ENCODE measurements around the gene PRPF4.
A peak's percentile ranks its signal among the peaks of the same experiment; 100 is the strongest.
"Not testable (repeated sequence)": the region's sequence is repeated elsewhere in the genome, so short reads cannot be mapped to it uniquely, and the experiment has no call there.

PRPF4 gene

GRCh38 chr9:113275157-113276131 is at the start of gene PRPF4, which contains the start of gene CDC26:
Gene PRPF4 (plus strand): TSS chr9:113275658. CDS start chr9:113275744, 86 bp downstream.
Gene CDC26 (minus strand): TSS chr9:113275572. CDS start chr9:113272507, 3,065 bp downstream.
- H3K4me2 ChIP-seq (ENCODE audit: low read length), result peak within 1 kb of the TSS; percentile 96

GRCh38 chr9:113227436-113227835 is 48.0 kb upstream of the PRPF4 start:
- Histone ChIP-seq H3K27me3 (ENCODE audit: control insufficient read depth, insufficient read depth, low read length) (no peaks in the 10 kb centered on the region), H3K4me1 (peaks cover 1% of the 10 kb centered on the region), H3K4me2 (ENCODE audit: low read length) (no peak overlapping the region), H3K4me3 (ENCODE audit: low read depth, low read length) (no peak overlapping the region), H3K36me3 (ENCODE audit: control insufficient read depth, insufficient read depth, low read length) (no peaks in the 10 kb centered on the region), H3K79me2 (no peaks in the 10 kb centered on the region), H3K27ac (no peak overlapping the region), H2AFZ (no peak overlapping the region), H3K9ac (no peak overlapping the region), H3K9me3 (ENCODE audit: control insufficient read depth, low read length) (no peaks in the 10 kb centered on the region)
- no peak for TF ChIP-seq CTCF (IDR thresholded peaks at IDR 0.05)

More at GRCh38 chr9:113275157-113276131, at the start of gene PRPF4, which contains the start of gene CDC26:
- Histone ChIP-seq H3K36me3 (ENCODE audit: control insufficient read depth, insufficient read depth, low read length) (no peaks in the 10 kb centered on the region), H3K27me3 (ENCODE audit: control insufficient read depth, insufficient read depth, low read length) (no peaks in the 10 kb centered on the region), H3K27ac (peak within 1 kb of the TSS; percentile 86), H2AFZ (peak within 1 kb of the TSS; percentile 59), H3K9me3 (ENCODE audit: control insufficient read depth, low read length) (no peaks in the 10 kb centered on the region), H3K9ac (peak within 1 kb of the TSS; percentile 43), H3K4me3 (ENCODE audit: low read depth, low read length) (peak within 1 kb of the TSS; percentile 95), H3K79me2 (peaks cover 10% of the 10 kb centered on the region), H3K4me1 (peaks cover 4% of the 10 kb centered on the region)
- no peak for TF ChIP-seq CTCF (IDR thresholded peaks at IDR 0.05)

- no peak overlapping the region for H3K27ac ChIP-seq
Measured at GRCh38 chr9:113228130-113228665, 47.3 kb upstream of the PRPF4 start.

GRCh38 chr9:113231701-113232100 is 43.8 kb upstream of the PRPF4 start:
- Histone ChIP-seq H3K79me2 (no peaks in the 10 kb centered on the region), H3K4me1 (no peaks in the 10 kb centered on the region), H3K9ac (no peak overlapping the region), H3K27me3 (ENCODE audit: control insufficient read depth, insufficient read depth, low read length) (no peaks in the 10 kb centered on the region), H2AFZ (no peak overlapping the region), H3K27ac (no peak overlapping the region), H3K9me3 (ENCODE audit: control insufficient read depth, low read length) (no peaks in the 10 kb centered on the region), H3K4me3 (ENCODE audit: low read depth, low read length) (no peak overlapping the region), H3K36me3 (ENCODE audit: control insufficient read depth, insufficient read depth, low read length) (no peaks in the 10 kb centered on the region), H3K4me2 (ENCODE audit: low read length) (no peak overlapping the region)
- TF ChIP-seq CTCF (IDR thresholded peaks at IDR 0.05), result no peak

More at GRCh38 chr9:113228130-113228665, 47.3 kb upstream of the PRPF4 start:
- H3K79me2 ChIP-seq, result no peaks in the 10 kb centered on the region
- no peaks in the 10 kb centered on the region for H3K9me3 ChIP-seq (ENCODE audit: control insufficient read depth, low read length)
- H3K4me1 ChIP-seq, result no peaks in the 10 kb centered on the region
- H3K9ac ChIP-seq, result no peak overlapping the region
- H2AFZ ChIP-seq, result no peak overlapping the region
- no peak overlapping the region for H3K4me2 ChIP-seq (ENCODE audit: low read length)
- H3K27me3 ChIP-seq (ENCODE audit: control insufficient read depth, insufficient read depth, low read length), result no peaks in the 10 kb centered on the region
- no peaks in the 10 kb centered on the region for H3K36me3 ChIP-seq (ENCODE audit: control insufficient read depth, insufficient read depth, low read length)
- no peak overlapping the region for H3K4me3 ChIP-seq (ENCODE audit: low read depth, low read length)
- TF ChIP-seq CTCF (IDR thresholded peaks at IDR 0.05), result no peak

- H3K4me1 ChIP-seq, H3K79me2 ChIP-seq: not testable (repeated sequence)
Measured at GRCh38 chr9:113235701-113236255, 39.7 kb upstream of the PRPF4 start.

More at GRCh38 chr9:113235701-113236255, 39.7 kb upstream of the PRPF4 start:
- H3K4me3 ChIP-seq (ENCODE audit: low read depth, low read length); H2AFZ ChIP-seq; H3K27ac ChIP-seq; H3K27me3 ChIP-seq (ENCODE audit: control insufficient read depth, insufficient read depth, low read length); H3K36me3 ChIP-seq (ENCODE audit: control insufficient read depth, insufficient read depth, low read length); H3K9ac ChIP-seq; H3K4me2 ChIP-seq (ENCODE audit: low read length); H3K9me3 ChIP-seq (ENCODE audit: control insufficient read depth, low read length): not testable (repeated sequence)
